ENCODE results near the gene TPK1. TPM values are rescaled to one million over a fixed set of nuclear protein-coding genes. Genes with fewer than 3 reads are reported as not detected.

The TPK1 gene
- total and polyA plus RNA-seq, 2 experiments from 2014 or later: 5.9 to 7.3 TPM

DNA sequence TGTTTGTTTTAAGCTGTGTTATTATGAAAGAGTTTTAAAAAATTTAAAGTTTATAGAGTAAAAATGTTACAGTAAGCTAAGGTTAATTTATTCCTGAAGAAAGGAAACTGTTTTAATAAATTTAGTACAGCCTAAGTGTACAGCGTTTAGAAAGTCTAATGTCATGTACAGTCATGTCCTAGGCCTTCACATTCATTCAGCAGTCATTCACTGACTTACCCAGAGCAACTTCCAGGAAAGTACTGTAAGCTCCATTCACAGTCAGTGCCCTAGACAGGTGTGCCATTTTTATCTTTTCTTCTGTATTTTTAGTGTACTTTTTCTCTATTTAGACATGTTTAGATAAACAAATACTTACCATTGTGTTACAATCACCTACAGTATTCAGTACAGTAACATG, 126.8 kb downstream of the TPK1 start:
- TF ChIP-seq, protein P1, sequence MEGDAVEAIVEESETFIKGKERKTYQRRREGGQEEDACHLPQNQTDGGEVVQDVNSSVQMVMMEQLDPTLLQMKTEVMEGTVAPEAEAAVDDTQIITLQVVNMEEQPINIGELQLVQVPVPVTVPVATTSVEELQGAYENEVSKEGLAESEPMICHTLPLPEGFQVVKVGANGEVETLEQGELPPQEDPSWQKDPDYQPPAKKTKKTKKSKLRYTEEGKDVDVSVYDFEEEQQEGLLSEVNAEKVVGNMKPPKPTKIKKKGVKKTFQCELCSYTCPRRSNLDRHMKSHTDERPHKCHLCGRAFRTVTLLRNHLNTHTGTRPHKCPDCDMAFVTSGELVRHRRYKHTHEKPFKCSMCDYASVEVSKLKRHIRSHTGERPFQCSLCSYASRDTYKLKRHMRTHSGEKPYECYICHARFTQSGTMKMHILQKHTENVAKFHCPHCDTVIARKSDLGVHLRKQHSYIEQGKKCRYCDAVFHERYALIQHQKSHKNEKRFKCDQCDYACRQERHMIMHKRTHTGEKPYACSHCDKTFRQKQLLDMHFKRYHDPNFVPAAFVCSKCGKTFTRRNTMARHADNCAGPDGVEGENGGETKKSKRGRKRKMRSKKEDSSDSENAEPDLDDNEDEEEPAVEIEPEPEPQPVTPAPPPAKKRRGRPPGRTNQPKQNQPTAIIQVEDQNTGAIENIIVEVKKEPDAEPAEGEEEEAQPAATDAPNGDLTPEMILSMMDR (IDR thresholded peaks at IDR 0.05; ENCODE audit: low read depth, low read length): no peak
- H3K4me1 ChIP-seq (ENCODE audit: low read depth): no peaks in the 10 kb centered on the region

GRCh38 chr7:144691240-144691639, 144.6 kb downstream of the TPK1 start:
- H3K4me3 ChIP-seq: no peak overlapping the region
- H3K36me3 ChIP-seq: no peaks in the 10 kb centered on the region
- no peaks in the 10 kb centered on the region for H3K27me3 ChIP-seq
- H3K4me1 ChIP-seq (ENCODE audit: low read depth): no peaks in the 10 kb centered on the region
- H3K9me3 ChIP-seq (ENCODE audit: low read depth): peaks cover 2% of the 10 kb centered on the region
- TF ChIP-seq, protein P1 (IDR thresholded peaks at IDR 0.05; ENCODE audit: low read depth, low read length): no peak
- no peak for DNase-seq (ENCODE audit: low read depth in 1 of 2, low spot score in 1 of 2)
- no peak overlapping the region for H3K27ac ChIP-seq

More for the DNA sequence above, 126.8 kb downstream of the TPK1 start:
- no peak for DNase-seq (ENCODE audit: low read depth in 1 of 2, low spot score in 1 of 2)
- no peak overlapping the region for H3K4me3 ChIP-seq
- no peaks in the 10 kb centered on the region for H3K36me3 ChIP-seq
- H3K27me3 ChIP-seq: no peaks in the 10 kb centered on the region
- H3K9me3 ChIP-seq (ENCODE audit: low read depth): no peaks in the 10 kb centered on the region
- no peak overlapping the region for H3K27ac ChIP-seq

DNA sequence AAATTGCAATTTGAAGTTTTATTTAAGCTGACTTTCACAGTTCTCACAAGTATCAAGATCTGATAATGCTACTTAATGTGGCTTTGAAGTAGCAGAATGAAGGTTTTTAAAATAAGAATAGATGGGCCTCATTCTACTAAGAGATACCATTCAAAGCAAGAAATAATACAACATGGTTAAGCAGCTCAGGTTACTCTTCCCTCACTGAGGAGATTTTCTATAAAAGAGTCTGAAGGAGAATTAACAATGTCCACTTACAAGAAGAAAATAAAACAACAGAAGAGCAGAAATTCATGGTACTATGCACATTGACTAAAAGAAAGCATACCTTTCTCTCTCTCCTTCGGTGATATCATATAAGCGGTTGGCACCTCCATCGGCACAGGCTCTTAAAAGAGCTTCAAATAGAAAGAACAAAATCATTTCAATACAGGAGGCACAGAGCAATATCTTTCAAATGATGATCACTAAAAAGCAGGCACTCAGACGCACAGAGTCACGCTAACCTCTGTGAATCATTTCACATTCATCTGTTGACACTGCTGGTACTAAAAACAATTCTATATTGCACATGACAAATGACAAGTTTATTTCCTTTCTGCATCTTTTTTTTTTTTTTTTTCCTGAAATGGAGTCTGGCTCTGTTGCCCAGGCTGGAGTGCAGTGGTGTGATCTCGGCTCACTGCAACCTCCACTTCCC, 153.1 kb downstream of the TPK1 start:
- Histone ChIP-seq H3K9me3 (ENCODE audit: low read depth) (no peaks in the 10 kb centered on the region), H3K4me1 (ENCODE audit: low read depth) (peaks cover 5% of the 10 kb centered on the region), H3K4me3 (no peak overlapping the region), H3K36me3 (no peaks in the 10 kb centered on the region), H3K27me3 (no peaks in the 10 kb centered on the region), H3K27ac (no peak overlapping the region)
- no peak for DNase-seq (ENCODE audit: low read depth in 1 of 2, low spot score in 1 of 2)
- TF ChIP-seq, protein P1 (IDR thresholded peaks at IDR 0.05; ENCODE audit: low read depth, low read length): no peak

GRCh38 chr7:144676492-144676891, 159.4 kb downstream of the TPK1 start:
- no peaks in the 10 kb centered on the region for H3K36me3 ChIP-seq
- H3K4me1 ChIP-seq (ENCODE audit: low read depth): no peaks in the 10 kb centered on the region
- no peaks in the 10 kb centered on the region for H3K27me3 ChIP-seq
- TF ChIP-seq, protein P1 (IDR thresholded peaks at IDR 0.05; ENCODE audit: low read depth, low read length): no peak
- no peak overlapping the region for H3K4me3 ChIP-seq
- H3K27ac ChIP-seq: no peak overlapping the region
- no peak for DNase-seq (ENCODE audit: low read depth in 1 of 2, low spot score in 1 of 2)
- H3K9me3 ChIP-seq (ENCODE audit: low read depth): no peaks in the 10 kb centered on the region

- TF ChIP-seq, protein P1 (IDR thresholded peaks at IDR 0.05; ENCODE audit: low read depth, low read length): no peak
- DNase-seq (ENCODE audit: low read depth in 1 of 2, low spot score in 1 of 2): no peak
- Histone ChIP-seq H3K4me1 (ENCODE audit: low read depth) (no peaks in the 10 kb centered on the region), H3K9me3 (ENCODE audit: low read depth) (no peaks in the 10 kb centered on the region), H3K4me3 (no peak overlapping the region), H3K27ac (no peak overlapping the region), H3K27me3 (no peaks in the 10 kb centered on the region), H3K36me3 (no peaks in the 10 kb centered on the region)
These were observed 161.3 kb downstream of the TPK1 start for GRCh38 chr7:144674550-144674949.

Measured in cardiac muscle cell (in vitro differentiated cells and primary cell).